Activated T-helper 9 cell treated with anti-CD3 and anti-CD28 coated beads, Interleukin-2, amount 50 U/mL, for 16 hours (primary cell): ENCODE measurements around the gene GPX6.
A peak's percentile ranks its signal among the peaks of the same experiment; 100 is the strongest.
"Not testable (repeated sequence)": the region's sequence is repeated elsewhere in the genome, so short reads cannot be mapped to it uniquely, and the experiment has no call there.

Experiments
- DNase-seq: peaks from one replicate; pipeline ENCODE4 v3.0.0-alpha.2; 2020; ENCODE audit warnings: low read depth

Gene GPX6, protein sequence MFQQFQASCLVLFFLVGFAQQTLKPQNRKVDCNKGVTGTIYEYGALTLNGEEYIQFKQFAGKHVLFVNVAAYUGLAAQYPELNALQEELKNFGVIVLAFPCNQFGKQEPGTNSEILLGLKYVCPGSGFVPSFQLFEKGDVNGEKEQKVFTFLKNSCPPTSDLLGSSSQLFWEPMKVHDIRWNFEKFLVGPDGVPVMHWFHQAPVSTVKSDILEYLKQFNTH

DNA sequence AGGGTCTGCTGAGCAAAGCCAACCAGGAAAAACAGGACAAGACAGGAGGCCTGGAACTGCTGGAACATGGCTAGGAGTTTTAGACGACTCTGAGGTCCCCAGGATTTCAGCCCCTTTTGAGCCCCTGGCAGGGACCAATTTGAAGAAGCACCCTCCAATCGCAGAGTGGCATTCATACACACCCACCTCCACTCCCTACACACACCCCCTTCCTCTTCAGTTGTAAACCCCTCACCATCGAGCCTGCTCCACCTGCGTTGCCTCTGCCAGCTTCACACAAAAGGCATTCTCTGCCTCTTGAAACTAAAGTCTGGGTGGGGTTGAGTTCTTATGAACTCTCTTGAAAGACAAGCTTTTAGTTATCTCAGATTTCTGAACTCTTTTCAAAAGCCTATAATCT is at the start of gene GPX6:
Gene GPX6 (minus strand): TSS at position 118 of the 400 bp plus-strand sequence. CDS start 50 bp downstream, at position 68.
- DNase-seq: no peak

DNA sequence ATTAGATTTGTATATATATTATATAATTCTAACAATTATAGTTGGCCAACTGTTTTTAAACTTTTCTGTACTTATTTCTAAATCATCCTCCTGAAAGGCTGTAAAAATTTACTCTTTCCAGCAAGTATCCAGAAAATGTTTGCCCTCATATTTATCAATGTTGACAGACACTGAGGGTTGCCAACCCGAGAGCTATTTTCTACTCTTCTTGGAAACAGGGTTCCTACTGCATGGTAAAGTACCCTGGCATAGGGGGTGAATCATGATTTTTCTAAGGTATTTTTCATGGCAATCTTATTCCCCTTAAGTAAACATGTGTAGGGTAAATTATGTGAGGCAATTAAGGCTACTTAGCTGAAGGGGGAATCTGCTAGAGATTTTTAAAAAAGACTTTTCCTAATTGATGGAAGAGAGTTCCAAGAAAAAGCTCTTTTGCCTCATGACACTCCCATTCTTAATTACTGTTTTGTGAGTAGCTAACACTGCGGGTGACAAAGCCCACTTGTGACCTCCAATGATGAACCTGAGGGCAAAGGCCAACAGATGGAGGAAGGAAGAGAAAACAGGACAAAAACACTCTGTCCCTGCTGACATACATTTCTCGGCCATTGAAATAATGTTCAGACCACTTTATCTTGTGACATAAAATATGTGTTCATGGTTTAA is 48.0 kb upstream of the GPX6 start:
- DNase-seq: no peak

DNA sequence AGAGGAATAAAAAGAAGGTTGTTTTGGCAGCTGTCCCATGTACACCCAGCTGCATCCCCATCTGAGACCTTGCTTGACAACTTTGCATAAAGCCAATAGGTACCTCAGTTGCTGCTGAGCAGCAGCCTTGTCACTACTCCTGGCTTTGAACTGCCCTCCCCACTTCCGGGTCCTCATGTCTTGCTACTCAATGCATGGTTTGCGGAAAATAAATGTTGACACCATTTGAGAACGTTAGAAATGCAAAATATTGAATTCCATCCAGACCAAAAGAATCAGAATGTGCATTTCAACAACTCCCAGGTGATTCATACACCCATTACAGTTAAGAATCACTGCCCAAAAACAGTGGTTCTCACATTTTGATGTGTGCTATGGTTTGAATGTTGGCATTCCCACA is 43.0 kb upstream of the GPX6 start:
- DNase-seq: no peak

DNA sequence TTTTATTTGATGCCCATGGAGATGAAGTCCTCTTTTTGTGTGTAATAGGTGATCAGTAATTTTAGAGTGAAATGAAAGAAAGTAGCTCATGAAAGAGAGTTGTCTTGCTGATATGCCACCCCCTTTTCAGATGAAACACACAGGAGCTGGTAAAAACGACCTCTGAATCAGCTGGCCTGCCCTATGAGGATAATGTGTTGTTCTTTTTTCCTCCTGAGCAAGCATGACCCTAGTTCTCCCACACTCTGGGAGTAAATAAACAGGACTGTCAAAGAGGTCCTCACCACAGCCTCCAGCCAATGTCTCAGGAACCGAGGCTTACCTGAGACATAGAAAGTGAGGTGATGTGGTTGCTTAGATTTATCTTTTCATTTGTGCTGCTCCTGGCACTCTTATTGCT is 39.5 kb upstream of the GPX6 start:
- DNase-seq: no peak

DNA sequence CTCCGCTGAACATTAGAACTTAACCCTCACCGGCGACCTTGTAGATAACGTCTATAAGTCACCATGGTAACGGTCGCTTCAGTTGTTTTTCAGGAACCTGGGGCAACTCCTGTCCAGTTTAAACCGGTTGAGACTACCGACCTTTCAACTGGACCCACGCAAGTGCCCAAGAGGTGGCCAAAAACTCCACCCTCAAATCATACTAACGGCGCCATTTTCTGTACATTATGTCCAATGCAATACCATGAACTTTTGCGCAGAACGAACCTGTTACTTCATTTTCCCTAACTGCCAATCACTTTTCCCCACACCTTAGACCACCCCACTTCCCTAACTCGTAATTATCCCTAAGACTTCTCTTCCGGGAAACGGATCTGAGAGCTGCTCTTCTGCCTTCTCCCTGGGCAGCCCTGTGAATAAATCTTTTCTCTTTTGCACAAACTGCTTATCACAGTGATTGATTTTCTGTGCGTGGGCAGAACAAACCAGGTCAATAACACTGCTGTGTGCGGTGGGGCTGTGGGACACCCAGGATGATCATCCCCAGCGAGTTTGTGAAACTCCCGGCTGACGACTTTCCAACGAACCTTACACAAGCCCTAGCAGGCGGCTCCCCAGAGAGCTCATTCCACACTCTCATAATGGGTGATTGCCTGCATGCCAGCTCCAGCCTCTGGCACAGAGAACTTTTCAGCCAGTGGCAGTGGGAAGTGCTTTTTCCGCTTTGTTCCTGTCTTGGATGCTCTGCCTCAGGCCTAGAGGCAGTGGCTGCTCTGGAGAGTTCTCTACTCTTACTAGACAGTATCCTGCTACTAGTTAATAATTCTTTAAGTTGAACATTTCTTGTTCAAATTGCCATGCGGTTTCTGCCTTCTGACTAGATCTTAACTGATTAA is 38.6 kb upstream of the GPX6 start:
- DNase-seq: no peak

DNA sequence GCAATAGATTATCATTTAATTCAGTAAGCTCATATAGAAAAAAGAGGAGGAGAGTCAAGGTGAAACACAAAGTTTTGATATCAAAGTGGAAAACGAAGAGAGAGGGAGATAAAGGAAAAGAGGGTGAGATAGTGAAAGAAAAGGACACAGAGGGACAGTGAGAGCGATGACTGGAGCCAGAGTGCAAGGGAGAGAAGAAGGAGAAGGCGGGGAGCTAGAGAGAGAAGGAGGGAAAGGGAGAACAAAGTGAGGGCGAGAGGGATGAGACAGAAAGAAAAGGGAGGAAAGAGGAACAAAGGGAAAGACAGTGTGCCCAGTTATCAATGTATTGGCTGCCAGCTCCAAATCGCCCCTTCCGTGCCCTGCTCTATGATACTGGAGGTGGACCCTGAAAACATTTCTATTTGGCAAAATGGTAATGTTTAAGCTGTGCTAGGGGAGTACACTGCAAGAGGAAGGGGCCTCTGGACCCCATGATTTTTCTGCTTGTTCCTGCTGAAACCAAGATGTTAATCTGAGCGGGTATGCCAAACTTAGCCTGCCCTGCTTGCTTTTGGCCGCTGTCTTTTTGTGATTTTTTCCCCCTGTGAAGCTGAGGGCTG is 37.9 kb upstream of the GPX6 start:
- DNase-seq: no peak

DNA sequence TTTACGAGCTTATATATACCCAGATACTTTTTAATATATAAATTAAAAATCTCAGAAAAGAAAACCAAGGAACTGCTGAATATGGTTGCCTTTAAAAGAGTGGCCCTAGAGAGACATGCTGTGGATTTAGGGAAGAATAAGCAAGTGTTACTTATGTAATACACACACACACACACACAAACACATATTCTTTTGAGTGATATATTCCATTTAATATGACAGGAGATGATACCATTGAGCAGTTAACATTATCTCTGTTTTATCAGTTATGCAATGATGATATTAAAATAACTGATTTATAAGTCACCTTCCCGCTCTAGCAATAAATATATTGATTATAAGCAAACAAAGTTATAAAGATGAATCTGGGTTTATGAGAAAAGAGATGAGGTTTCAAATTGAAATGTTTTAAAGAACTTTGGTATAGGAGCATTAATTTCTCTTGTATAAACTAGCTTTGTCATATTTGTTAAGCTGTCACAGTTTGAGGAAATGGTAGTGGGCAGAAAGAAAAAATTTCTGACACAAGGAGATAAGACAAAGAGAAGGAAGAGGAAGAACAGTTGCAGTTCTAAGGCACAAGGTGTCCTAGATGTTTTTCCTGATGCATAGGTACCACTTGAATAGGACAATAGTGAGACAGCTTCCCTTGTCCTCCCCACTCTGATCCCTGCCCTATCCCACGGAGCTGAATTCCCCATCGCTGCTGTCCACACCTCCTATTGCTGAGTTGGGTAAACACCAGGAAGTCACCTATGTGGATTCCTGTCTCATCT is 36.5 kb upstream of the GPX6 start:
- no peak for DNase-seq

DNA sequence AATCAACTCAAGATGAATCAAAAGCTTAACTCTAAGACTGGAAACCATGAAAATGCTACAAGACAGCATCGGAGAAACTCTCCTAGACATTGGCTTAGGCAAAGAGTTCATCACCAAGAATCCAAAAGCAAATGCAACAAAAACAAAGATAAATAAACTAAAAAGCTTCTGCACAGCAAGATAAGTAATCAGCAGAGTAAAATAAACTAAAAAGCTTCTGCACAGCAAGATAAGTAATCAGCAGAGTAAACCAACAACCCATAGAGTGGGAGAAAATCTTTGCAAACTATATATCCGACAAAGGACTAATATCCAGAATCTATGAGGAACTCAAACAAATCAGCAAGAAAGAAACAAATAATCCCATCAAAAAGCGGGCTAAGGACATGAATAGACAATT is 31.4 kb upstream of the GPX6 start:
- DNase-seq: not testable (repeated sequence)

DNA sequence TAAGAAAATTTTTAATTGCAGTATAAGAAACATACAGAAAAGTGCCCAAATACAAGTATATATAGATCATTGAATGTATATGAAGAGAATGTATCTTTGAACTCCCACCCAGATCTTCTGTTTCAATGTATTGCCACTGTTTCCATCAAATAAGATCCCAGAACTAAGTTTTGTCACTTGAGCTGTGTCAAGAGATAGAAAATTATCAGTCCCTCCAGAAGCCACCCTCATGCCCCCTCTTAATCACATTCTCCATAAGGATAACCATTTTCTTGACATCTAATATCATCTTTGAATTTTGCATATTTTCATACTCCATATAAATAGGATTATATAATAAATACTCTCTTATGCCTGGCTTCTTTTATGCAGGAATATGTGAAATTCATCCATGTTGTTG is 30.4 kb upstream of the GPX6 start:
- no peak for DNase-seq

DNA sequence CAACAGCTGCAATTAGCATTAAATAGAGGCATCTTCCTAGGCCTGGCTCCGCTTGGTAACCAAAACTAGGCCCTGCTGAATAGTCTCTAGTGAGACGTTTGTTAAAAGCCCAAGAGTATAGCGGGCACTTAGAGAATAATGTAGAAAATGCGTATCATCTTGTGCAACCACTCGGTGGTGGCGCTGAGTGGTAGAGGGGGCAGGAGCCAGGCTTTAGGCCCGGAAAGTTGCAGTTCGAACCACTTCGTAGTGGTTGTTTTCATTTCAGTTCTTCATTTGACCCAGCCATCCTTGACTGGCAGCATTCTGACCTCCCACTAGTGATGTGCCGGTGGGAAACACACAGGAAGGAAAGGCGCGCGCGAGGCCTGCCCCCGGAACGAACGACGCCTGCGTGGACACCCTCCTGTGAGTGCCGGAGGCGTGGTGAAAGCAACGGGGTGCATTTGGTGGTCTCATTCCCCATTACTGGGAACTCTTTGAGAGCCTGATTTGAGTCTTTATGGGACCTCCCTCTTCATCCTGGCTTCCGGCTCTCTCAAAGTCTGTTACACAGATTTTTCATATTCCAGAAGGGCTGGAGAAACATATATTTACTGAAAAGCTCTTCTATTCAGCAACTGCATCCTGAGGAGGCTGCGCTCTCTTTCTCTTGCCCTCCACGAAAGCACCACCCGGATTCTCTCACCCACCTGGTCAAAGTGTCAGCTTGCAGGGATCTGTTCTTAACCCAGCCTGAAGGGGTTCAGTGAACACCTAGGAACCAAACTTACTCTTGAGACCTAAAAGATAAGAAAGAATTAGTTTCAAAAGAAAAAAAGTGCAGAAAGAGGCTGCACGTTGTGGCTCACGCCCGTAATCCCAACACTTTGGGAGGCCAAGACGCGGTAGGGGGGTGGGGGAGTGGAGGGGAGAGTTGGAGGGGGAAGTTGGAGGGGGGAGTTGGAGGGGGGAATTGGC is 28.3 kb upstream of the GPX6 start:
- DNase-seq: no peak

DNA sequence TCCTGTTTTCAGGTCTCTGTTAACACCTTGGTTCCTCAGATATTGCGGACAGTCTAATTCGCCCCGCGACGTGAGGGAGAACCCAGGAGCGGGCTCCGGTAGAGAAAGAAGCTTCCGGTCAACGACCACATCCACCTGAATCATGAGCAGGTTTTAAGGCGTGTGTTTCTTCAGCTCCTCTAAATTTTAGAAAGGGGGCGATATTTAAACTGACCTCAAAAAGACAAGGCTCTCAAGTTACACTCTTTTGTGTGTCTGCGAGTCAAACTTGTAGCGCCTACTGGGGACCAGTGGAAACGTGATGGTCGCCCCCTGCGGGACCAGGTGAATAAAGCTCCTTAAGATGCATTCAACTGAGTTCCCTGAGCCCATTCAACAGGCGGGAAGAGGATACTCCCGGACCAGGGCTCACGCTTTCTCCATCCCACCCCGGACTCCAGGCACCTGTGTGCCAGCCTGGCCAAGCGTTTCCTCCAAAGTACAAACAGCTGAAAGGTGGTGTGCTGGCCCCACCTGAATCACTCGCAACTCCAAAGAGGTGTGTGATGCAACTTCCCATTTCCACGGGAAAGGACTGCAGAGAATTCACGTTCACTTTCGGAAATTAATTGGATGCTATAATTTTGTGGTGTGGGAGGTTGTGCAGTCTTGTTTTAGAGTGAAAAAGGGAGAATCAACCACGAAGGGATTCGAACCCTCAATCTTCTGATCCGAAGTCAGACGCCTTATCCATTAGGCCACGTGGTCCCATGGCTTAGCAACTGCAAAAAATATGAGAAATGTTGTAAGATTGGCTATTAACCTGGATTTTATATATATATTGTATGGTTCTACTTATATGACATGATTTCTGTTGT is 27.1 kb upstream of the GPX6 start:
- DNase-seq: peak; percentile 21

DNA sequence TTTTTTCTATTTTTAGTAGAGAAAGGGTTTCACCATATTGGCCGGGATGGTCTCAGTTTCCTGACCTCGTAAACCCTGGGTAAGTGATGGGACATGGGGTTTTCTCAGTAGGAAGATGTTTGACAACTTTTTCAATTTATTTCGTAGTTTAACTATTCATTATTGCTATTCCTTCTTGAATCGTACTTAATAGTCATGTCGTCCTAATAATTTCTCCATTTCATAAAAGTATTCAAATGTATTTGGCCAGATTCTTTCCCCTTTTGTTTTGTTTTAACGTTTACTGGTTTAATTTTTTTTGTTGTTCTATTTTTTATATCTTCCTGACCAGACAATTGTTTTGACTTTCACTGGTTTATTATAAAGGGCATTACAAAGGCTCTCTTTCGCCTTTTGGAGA is 26.4 kb upstream of the GPX6 start:
- DNase-seq: no peak

DNA sequence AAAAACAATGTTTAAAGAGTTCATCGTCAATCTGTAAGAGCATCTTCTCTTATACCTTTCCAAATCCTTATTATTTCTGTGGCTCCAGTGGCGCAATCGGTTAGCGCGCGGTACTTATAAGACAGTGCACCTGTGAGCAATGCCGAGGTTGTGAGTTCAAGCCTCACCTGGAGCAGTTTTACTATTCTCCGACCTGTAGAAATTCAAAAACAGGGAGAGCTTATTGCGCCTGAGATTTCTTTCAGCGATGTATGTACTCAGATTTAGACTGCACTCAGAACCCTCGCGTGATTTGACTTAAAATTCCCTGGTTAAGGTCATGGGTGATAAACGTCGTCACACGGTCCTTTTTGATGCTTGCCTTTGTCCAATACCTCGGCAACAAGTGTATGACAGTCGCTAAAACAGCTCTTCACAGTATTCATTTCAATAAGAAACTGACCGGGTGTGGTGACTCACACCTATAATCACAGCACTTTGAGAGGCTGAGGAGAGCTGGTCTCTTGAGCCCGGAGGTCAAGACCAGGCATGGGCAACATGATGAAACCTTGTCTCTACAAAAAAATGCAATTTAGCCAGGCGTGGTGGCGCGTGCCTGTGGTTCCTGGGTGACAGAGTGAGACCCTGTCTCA is 22.0 kb upstream of the GPX6 start:
- DNase-seq: no peak

DNA sequence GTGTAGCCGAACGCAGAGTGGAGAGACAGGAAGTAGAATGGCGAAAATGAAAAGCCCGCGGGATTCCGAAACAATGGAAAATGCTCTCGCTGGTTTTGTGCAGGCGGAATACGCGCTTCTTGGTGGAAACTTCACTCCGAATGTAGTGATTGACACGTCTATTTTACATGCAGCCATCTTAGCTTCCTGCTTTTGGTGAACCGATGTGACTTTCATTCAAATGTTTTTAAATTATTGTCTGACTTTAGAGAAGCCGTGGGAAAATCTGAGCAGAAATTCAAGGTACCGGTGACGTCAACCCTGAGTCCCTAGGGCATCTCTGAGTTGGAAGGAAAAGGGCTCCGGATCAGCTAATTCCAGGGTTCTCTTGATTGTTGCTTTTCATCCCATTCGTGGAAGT is 21.5 kb upstream of the GPX6 start:
- DNase-seq: no peak

DNA sequence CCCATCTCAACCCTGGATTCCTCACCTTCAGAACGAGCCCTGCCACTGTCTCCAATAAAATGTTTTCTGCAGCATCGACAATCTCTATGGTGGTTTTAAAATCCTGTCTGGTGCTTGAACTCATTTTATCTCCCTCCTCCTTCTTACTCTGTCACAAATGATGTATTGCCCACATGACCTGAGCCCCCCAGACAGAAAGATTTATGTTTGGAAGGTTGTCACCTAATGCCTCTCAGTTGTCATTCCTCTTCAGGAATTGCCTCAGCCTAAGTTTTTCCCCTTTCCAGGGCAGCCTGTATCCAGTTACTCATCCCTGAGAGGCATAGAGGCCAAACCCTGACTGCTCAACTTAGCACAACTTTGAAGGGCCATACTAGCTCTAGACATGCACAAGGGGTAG is 19.3 kb upstream of the GPX6 start:
- no peak for DNase-seq

DNA sequence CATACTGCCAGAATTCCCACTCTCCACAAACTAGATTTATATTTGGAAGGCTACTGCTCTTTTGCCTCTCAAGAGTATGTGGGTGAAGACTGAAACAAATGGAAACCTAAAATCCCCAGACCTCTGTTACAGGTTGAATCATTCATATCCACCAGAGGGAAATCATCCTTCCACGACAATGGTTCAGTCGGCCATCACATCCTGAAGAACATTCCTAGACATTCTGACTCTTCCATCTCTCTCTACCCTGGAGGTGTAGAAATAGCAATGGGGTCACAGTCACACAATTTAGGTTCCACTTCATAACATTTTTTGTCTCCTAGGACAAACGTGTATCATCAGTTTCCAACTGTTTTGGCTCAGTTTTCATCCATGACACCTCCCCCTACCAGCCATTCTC is 18.7 kb upstream of the GPX6 start:
- DNase-seq: no peak

DNA sequence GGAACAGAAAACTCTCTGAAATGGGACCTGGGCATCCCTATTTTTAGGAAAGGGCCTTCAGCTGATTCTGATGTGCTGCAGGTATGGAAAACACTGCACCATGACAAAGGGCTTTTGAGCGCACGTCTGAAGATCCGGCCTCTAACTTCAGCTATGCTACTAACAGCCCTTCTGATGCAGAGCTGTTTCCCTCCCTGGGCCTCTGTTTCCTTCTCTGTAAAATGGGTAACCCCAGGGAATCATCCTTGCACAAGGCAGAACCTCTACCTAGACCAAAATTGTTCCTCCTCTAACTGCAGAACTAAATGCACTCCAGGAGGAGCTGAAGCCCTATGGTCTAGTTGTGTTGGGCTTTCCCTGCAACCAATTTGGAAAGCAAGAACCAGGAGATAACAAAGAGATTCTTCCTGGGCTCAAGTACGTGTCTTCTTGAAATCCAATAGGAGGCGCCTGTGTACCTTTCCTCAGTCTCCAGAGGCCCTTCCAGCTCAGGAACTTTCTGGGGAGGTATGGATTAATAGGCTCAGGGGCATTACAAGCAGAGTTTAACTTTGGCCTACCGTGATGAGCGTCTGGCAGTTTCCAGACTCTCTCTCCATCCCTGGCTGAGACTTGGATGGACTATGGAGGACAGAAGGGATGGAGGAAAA is 16.0 kb upstream of the GPX6 start:
- DNase-seq: no peak

DNA sequence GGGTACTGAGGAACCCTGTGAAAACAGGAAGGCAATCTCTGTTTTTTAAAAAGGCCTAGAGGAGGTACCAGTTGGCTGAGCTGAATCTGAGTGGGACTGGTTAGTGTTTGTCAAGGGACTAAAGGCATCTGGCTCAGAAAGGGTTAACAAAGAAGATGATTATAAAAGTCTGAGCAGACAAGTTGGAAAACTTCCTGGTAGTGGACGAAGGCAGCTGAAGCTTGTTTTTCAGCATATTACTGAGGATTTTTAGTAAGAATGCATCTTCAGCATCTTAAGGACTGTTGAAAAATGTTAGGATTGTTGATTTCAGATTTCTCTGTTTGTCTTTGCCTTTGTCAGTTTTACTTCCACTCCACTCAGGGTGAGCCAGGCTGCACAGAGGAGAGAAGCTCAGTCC is 15.2 kb upstream of the GPX6 start:
- DNase-seq: no peak
